Cardiac muscle cell (in vitro differentiated cells and primary cell): Measurements from ENCODE around the gene ZNF135. TPM values are rescaled to one million over a fixed set of nuclear protein-coding genes. Genes with fewer than 3 reads are reported as not detected.

Experiments
- DNase-seq, 2 donors: peaks; one replicate each; pipeline versions ENCODE4 v3.0.0 to v3.0.0-alpha.2; 2010 to 2017; ENCODE audit warnings: low read depth in 1 of 2, low spot score in 1 of 2
- H3K27ac ChIP-seq: fragments of 200-600 bp; sonication (generic); 2 replicates; pipeline ENCODE4 v1.5.1; 2016
- H3K27me3 ChIP-seq: fragments of 200-600 bp; sonication (generic); 2 replicates; pipeline ENCODE4 v1.6.0; 2016; ENCODE audit warnings: control low read depth
- H3K36me3 ChIP-seq: fragments of 200-600 bp; sonication (generic); 2 replicates; pipeline ENCODE4 v1.5.1; 2016; ENCODE audit warnings: control low read depth
- H3K4me1 ChIP-seq: fragments of 200-600 bp; sonication (generic); 2 replicates; pipeline ENCODE4 v1.8.1; 2017; ENCODE audit warnings: low read depth, mild to moderate bottlenecking, mixed run types
- H3K4me3 ChIP-seq: fragments of 200-600 bp; sonication (generic); 2 replicates; pipeline ENCODE4 v1.5.1; 2016; ENCODE audit warnings: mild to moderate bottlenecking
- H3K9me3 ChIP-seq: fragments of 200-600 bp; sonication (generic); 2 replicates; pipeline ENCODE4 v1.5.1; 2017; ENCODE audit warnings: low read depth, mild to moderate bottlenecking, control low read depth
- CTCF ChIP-seq: IDR thresholded peaks from 2 replicates; pipeline ENCODE4 v1.5.1; 2012; ENCODE audit warnings: low read depth, mild to moderate bottlenecking, low read length
- polyA plus RNA-seq: library from polyadenylated mRNA; unstranded; fragments of >200 nt; fragmentation: Nextera tagmentation; extraction: Ambion mirVana; gene quantifications from 2 replicates; pipeline ENCODE4 v1.2.1, GENCODE V29; 2016
- total RNA-seq: library from RNA; depleted of rRNA; stranded (reverse); fragments of >200 nt; gene quantifications from 2 replicates; pipeline ENCODE4 v1.2.3, GENCODE V29; 2016

Gene ZNF135
- total and polyA plus RNA-seq, 2 experiments from 2014 or later, result 11.2 to 14.0 TPM

- TF ChIP-seq CTCF, result no peak
- Histone ChIP-seq H3K27ac (peak overlapping the region; percentile 89), H3K4me3 (peak overlapping the region; percentile 56), H3K36me3 (no peaks in the 10 kb centered on the region), H3K27me3 (no peaks in the 10 kb centered on the region), H3K4me1 (no peaks in the 10 kb centered on the region), H3K9me3 (no peaks in the 10 kb centered on the region)
- no peak for DNase-seq
Measured at GRCh38 chr19:58034477-58034793, 24.6 kb upstream of the ZNF135 start.

- DNase-seq, result no peak
- no peaks in the 10 kb centered on the region for H3K27me3 ChIP-seq
- H3K4me3 ChIP-seq, result no peak overlapping the region
- H3K36me3 ChIP-seq, result no peaks in the 10 kb centered on the region
- no peak for TF ChIP-seq CTCF
- H3K4me1 ChIP-seq, result no peaks in the 10 kb centered on the region
- no peak overlapping the region for H3K27ac ChIP-seq
- no peaks in the 10 kb centered on the region for H3K9me3 ChIP-seq
Measured at GRCh38 chr19:58035863-58036262, 23.2 kb upstream of the ZNF135 start.

- TF ChIP-seq CTCF, result no peak
- Histone ChIP-seq H3K27me3 (no peaks in the 10 kb centered on the region), H3K27ac (peak overlapping the region; percentile 2), H3K4me3 (no peak overlapping the region), H3K4me1 (no peaks in the 10 kb centered on the region), H3K9me3 (no peaks in the 10 kb centered on the region), H3K36me3 (no peaks in the 10 kb centered on the region)
- DNase-seq, result peak in 1 of 2 donors; percentile 12
Measured at GRCh38 chr19:58037927-58038687, 21.0 kb upstream of the ZNF135 start.

GRCh38 chr19:58038688-58039204 lies 20.3 kb upstream of the ZNF135 start:
- peak in 1 of 2 donors; percentile 49 for DNase-seq
- Histone ChIP-seq H3K27me3 (no peaks in the 10 kb centered on the region), H3K4me3 (no peak overlapping the region), H3K36me3 (no peaks in the 10 kb centered on the region), H3K4me1 (no peaks in the 10 kb centered on the region), H3K9me3 (no peaks in the 10 kb centered on the region), H3K27ac (peak overlapping the region; percentile 22)
- TF ChIP-seq CTCF, result no peak

GRCh38 chr19:58040751-58041525 lies 18.1 kb upstream of the ZNF135 start:
- no peaks in the 10 kb centered on the region for H3K9me3 ChIP-seq
- no peak for TF ChIP-seq CTCF
- H3K27me3 ChIP-seq, result no peaks in the 10 kb centered on the region
- H3K27ac ChIP-seq, result no peak overlapping the region
- no peaks in the 10 kb centered on the region for H3K4me1 ChIP-seq
- H3K36me3 ChIP-seq, result no peaks in the 10 kb centered on the region
- no peak overlapping the region for H3K4me3 ChIP-seq
- no peak for DNase-seq
